Measurements from ENCODE around the gene HPS1.

DNA sequence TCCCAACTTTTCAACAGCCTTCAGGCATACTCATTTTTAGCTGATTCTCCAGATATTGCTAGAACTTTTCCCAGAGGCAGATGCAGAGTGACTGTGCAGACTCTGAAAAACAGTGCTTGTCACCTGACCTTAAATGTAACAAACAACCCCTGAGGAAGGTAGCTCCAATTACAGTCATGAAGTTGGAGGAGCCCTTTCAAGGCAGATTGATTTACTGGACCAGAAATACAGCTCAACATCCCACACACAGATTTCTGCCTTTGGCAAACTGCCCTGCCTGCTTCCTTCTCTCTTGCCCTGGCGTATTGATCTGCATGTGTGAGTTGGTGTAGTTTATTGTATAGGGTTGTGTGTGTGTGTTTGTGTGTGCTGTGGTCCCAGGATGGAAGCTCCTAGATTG is 70.2 kb downstream of the HPS1 start:
- TF ChIP-seq, protein P1, sequence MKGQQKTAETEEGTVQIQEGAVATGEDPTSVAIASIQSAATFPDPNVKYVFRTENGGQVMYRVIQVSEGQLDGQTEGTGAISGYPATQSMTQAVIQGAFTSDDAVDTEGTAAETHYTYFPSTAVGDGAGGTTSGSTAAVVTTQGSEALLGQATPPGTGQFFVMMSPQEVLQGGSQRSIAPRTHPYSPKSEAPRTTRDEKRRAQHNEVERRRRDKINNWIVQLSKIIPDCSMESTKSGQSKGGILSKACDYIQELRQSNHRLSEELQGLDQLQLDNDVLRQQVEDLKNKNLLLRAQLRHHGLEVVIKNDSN (IDR thresholded peaks at IDR 0.05), result peak; percentile 66
- TF ChIP-seq TEAD4 (IDR thresholded peaks at IDR 0.05) (no peak), TAF1 (IDR thresholded peaks at IDR 0.05; ENCODE audit: low read depth) (no peak), EP300 (IDR thresholded peaks at IDR 0.05; ENCODE audit: borderline replicate concordance) (no peak), ZBTB7A (IDR thresholded peaks at IDR 0.05; ENCODE audit: low read depth) (no peak), RAD21 (IDR thresholded peaks at IDR 0.05; ENCODE audit: low read depth) (no peak)
- TF ChIP-seq, protein P2, sequence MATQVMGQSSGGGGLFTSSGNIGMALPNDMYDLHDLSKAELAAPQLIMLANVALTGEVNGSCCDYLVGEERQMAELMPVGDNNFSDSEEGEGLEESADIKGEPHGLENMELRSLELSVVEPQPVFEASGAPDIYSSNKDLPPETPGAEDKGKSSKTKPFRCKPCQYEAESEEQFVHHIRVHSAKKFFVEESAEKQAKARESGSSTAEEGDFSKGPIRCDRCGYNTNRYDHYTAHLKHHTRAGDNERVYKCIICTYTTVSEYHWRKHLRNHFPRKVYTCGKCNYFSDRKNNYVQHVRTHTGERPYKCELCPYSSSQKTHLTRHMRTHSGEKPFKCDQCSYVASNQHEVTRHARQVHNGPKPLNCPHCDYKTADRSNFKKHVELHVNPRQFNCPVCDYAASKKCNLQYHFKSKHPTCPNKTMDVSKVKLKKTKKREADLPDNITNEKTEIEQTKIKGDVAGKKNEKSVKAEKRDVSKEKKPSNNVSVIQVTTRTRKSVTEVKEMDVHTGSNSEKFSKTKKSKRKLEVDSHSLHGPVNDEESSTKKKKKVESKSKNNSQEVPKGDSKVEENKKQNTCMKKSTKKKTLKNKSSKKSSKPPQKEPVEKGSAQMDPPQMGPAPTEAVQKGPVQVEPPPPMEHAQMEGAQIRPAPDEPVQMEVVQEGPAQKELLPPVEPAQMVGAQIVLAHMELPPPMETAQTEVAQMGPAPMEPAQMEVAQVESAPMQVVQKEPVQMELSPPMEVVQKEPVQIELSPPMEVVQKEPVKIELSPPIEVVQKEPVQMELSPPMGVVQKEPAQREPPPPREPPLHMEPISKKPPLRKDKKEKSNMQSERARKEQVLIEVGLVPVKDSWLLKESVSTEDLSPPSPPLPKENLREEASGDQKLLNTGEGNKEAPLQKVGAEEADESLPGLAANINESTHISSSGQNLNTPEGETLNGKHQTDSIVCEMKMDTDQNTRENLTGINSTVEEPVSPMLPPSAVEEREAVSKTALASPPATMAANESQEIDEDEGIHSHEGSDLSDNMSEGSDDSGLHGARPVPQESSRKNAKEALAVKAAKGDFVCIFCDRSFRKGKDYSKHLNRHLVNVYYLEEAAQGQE (IDR thresholded peaks at IDR 0.05; ENCODE audit: low read depth), result no peak
